ENCODE results near the gene PLAC1. TPM values are rescaled to one million over a fixed set of nuclear protein-coding genes. Genes with fewer than 3 reads are reported as not detected.

PLAC1 gene
- total RNA-seq, 2 experiments from 2014 or later = not detected

- H3K9me3 Mint-ChIP-seq = no peaks in the 10 kb centered on the region
- CTCF ChIA-PET = no interaction called here
- no peak overlapping the region for H3K4me3 Mint-ChIP-seq
- no peaks in the 10 kb centered on the region for H3K36me3 Mint-ChIP-seq (ENCODE audit: low read depth)
- DNase-seq = no peak
- H3K27me3 Mint-ChIP-seq = peaks cover 8% of the 10 kb centered on the region
- no peaks in the 10 kb centered on the region for H3K4me1 Mint-ChIP-seq
- POLR2A ChIA-PET = no interaction called here
- no peak overlapping the region for H3K27ac Mint-ChIP-seq
Observed at GRCh38 chrX:134660627-134661026, 2.4 kb upstream of the PLAC1 start.

- Mint-ChIP-seq H3K27me3 (peaks cover 8% of the 10 kb centered on the region), H3K27ac (no peak overlapping the region), H3K36me3 (ENCODE audit: low read depth) (no peaks in the 10 kb centered on the region), H3K4me3 (no peak overlapping the region), H3K4me1 (no peaks in the 10 kb centered on the region), H3K9me3 (no peaks in the 10 kb centered on the region)
- no peak for DNase-seq
- ChIA-PET CTCF (interaction anchor here (0.6 to 1.0 kb wide), 4 partner anchors 18 to 1366 kb away, joined by 3 to 4 read pairs (median 4); no protein-coding TSS in a partner anchor), POLR2A (no interaction called here)
Observed at GRCh38 chrX:134659761-134660160, 1.5 kb upstream of the PLAC1 start.

GRCh38 chrX:134658760-134659023, 421 bp upstream of the PLAC1 start:
- CTCF ChIA-PET = interaction anchor here (0.6 to 1.5 kb wide), 2 partner anchors 36 to 113 kb away, joined by 3 read pairs; no protein-coding TSS in a partner anchor
- no peak for DNase-seq
- Mint-ChIP-seq H3K4me3 (no peak overlapping the region), H3K4me1 (peaks cover 1% of the 10 kb centered on the region), H3K36me3 (ENCODE audit: low read depth) (no peaks in the 10 kb centered on the region), H3K27ac (no peak overlapping the region), H3K9me3 (no peaks in the 10 kb centered on the region), H3K27me3 (peaks cover 8% of the 10 kb centered on the region)
- POLR2A ChIA-PET = no interaction called here

GRCh38 chrX:134654398-134655012, 3.8 kb downstream of the PLAC1 start:
- ChIA-PET POLR2A (no interaction called here), CTCF (no interaction called here)
- Mint-ChIP-seq H3K36me3 (ENCODE audit: low read depth) (no peaks in the 10 kb centered on the region), H3K4me3 (no peak overlapping the region), H3K9me3 (no peaks in the 10 kb centered on the region), H3K27me3 (no peaks in the 10 kb centered on the region), H3K27ac (no peak overlapping the region), H3K4me1 (peaks cover 1% of the 10 kb centered on the region)
- no peak for DNase-seq

- POLR2A ChIA-PET = no interaction called here
- Mint-ChIP-seq H3K4me1 (peaks cover 1% of the 10 kb centered on the region), H3K9me3 (no peaks in the 10 kb centered on the region), H3K27ac (no peak overlapping the region), H3K36me3 (ENCODE audit: low read depth) (no peaks in the 10 kb centered on the region), H3K4me3 (no peak overlapping the region), H3K27me3 (no peaks in the 10 kb centered on the region)
- CTCF ChIA-PET = no interaction called here
- DNase-seq = no peak
Observed at GRCh38 chrX:134653835-134654234, 4.4 kb downstream of the PLAC1 start.

GRCh38 chrX:134650701-134651100, 7.6 kb downstream of the PLAC1 start:
- ChIA-PET POLR2A (no interaction called here), CTCF (no interaction called here)
- Mint-ChIP-seq H3K4me3 (no peak overlapping the region), H3K9me3 (no peaks in the 10 kb centered on the region), H3K36me3 (ENCODE audit: low read depth) (no peaks in the 10 kb centered on the region), H3K27me3 (no peaks in the 10 kb centered on the region), H3K4me1 (peaks cover 1% of the 10 kb centered on the region), H3K27ac (no peak overlapping the region)
- DNase-seq = no peak

GRCh38 chrX:134649770-134650169, 8.5 kb downstream of the PLAC1 start:
- DNase-seq = no peak
- H3K27ac Mint-ChIP-seq = no peak overlapping the region
- peaks cover 1% of the 10 kb centered on the region for H3K4me1 Mint-ChIP-seq
- H3K4me3 Mint-ChIP-seq = no peak overlapping the region
- H3K27me3 Mint-ChIP-seq = peaks cover 4% of the 10 kb centered on the region
- H3K9me3 Mint-ChIP-seq = no peaks in the 10 kb centered on the region
- ChIA-PET POLR2A (no interaction called here), CTCF (no interaction called here)
- no peaks in the 10 kb centered on the region for H3K36me3 Mint-ChIP-seq (ENCODE audit: low read depth)

GRCh38 chrX:134647477-134647877, 10.8 kb downstream of the PLAC1 start:
- ChIA-PET CTCF (interaction anchor here (1.2 kb wide), 1 partner anchor 14 kb away, joined by 4 read pairs; no protein-coding TSS in a partner anchor), POLR2A (no interaction called here)
- no peak for DNase-seq
- no peaks in the 10 kb centered on the region for H3K36me3 Mint-ChIP-seq (ENCODE audit: low read depth)
- H3K9me3 Mint-ChIP-seq = no peaks in the 10 kb centered on the region
- H3K4me1 Mint-ChIP-seq = no peaks in the 10 kb centered on the region
- H3K4me3 Mint-ChIP-seq = no peak overlapping the region
- H3K27me3 Mint-ChIP-seq = peaks cover 11% of the 10 kb centered on the region
- no peak overlapping the region for H3K27ac Mint-ChIP-seq

GRCh38 chrX:134646691-134647090, 11.6 kb downstream of the PLAC1 start:
- Mint-ChIP-seq H3K36me3 (ENCODE audit: low read depth) (no peaks in the 10 kb centered on the region), H3K9me3 (no peaks in the 10 kb centered on the region), H3K27ac (no peak overlapping the region), H3K27me3 (peaks cover 14% of the 10 kb centered on the region), H3K4me3 (no peak overlapping the region), H3K4me1 (no peaks in the 10 kb centered on the region)
- DNase-seq = no peak
- ChIA-PET POLR2A (no interaction called here), CTCF (interaction anchor here (1.2 kb wide), 1 partner anchor 13 kb away, joined by 4 read pairs; no protein-coding TSS in a partner anchor)

GRCh38 chrX:134645936-134646543, 12.2 kb downstream of the PLAC1 start:
- H3K4me1 Mint-ChIP-seq = no peaks in the 10 kb centered on the region
- peaks cover 19% of the 10 kb centered on the region for H3K27me3 Mint-ChIP-seq
- no peak overlapping the region for H3K4me3 Mint-ChIP-seq
- CTCF ChIA-PET = no interaction called here
- H3K27ac Mint-ChIP-seq = no peak overlapping the region
- no peaks in the 10 kb centered on the region for H3K9me3 Mint-ChIP-seq
- no peak for DNase-seq
- H3K36me3 Mint-ChIP-seq (ENCODE audit: low read depth) = no peaks in the 10 kb centered on the region
- POLR2A ChIA-PET = no interaction called here

GRCh38 chrX:134642386-134642785, 15.9 kb downstream of the PLAC1 start:
- Mint-ChIP-seq H3K9me3 (no peaks in the 10 kb centered on the region), H3K4me3 (no peak overlapping the region), H3K4me1 (no peaks in the 10 kb centered on the region), H3K27me3 (peaks cover 21% of the 10 kb centered on the region), H3K27ac (no peak overlapping the region), H3K36me3 (ENCODE audit: low read depth) (no peaks in the 10 kb centered on the region)
- no peak for DNase-seq
- ChIA-PET POLR2A (no interaction called here), CTCF (interaction anchor here (0.7 to 1.0 kb wide), 2 partner anchors 11 to 226 kb away, joined by 3 read pairs; no protein-coding TSS in a partner anchor)

- no peaks in the 10 kb centered on the region for H3K9me3 Mint-ChIP-seq
- CTCF ChIA-PET = no interaction called here
- no peak for DNase-seq
- no peaks in the 10 kb centered on the region for H3K4me1 Mint-ChIP-seq
- no peak overlapping the region for H3K4me3 Mint-ChIP-seq
- H3K36me3 Mint-ChIP-seq (ENCODE audit: low read depth) = no peaks in the 10 kb centered on the region
- no peak overlapping the region for H3K27ac Mint-ChIP-seq
- peaks cover 21% of the 10 kb centered on the region for H3K27me3 Mint-ChIP-seq
- POLR2A ChIA-PET = no interaction called here
Observed at GRCh38 chrX:134641346-134641745, 16.9 kb downstream of the PLAC1 start.

- DNase-seq = no peak
- Mint-ChIP-seq H3K4me3 (no peak overlapping the region), H3K4me1 (no peaks in the 10 kb centered on the region), H3K9me3 (no peaks in the 10 kb centered on the region), H3K27ac (no peak overlapping the region), H3K27me3 (peaks cover 21% of the 10 kb centered on the region), H3K36me3 (ENCODE audit: low read depth) (no peaks in the 10 kb centered on the region)
- ChIA-PET POLR2A (no interaction called here), CTCF (no interaction called here)
Observed at GRCh38 chrX:134640914-134641313, 17.4 kb downstream of the PLAC1 start.

- ChIA-PET CTCF (no interaction called here), POLR2A (no interaction called here)
- no peak overlapping the region for H3K27ac Mint-ChIP-seq
- DNase-seq = no peak
- H3K4me1 Mint-ChIP-seq = no peaks in the 10 kb centered on the region
- H3K4me3 Mint-ChIP-seq = no peak overlapping the region
- no peaks in the 10 kb centered on the region for H3K9me3 Mint-ChIP-seq
- H3K36me3 Mint-ChIP-seq (ENCODE audit: low read depth) = no peaks in the 10 kb centered on the region
- H3K27me3 Mint-ChIP-seq = peaks cover 8% of the 10 kb centered on the region
Observed at GRCh38 chrX:134636851-134637250, 21.4 kb downstream of the PLAC1 start.
